Gastroesophageal sphincter (tissue), 3 donors: ENCODE data around the gene TCEAL8.

Experiments
- CTCF ChIP-seq, 4 experiments: fragments of 200-600 bp in 2 of 4; fragments of 450-650 bp in 2 of 4; sonication (generic) in 1 of 4; IDR thresholded peaks; one replicate each; pipeline ENCODE4 v1.5.1; 2017 to 2019; ENCODE audit warnings: antibody characterized with exemption in 4 of 4, mild to moderate bottlenecking in 2 of 4, moderate library complexity in 2 of 4
- POLR2A ChIP-seq, 2 donors: fragments of 450-650 bp; IDR thresholded peaks; one replicate each; pipeline ENCODE4 v1.6.1; 2017; ENCODE audit warnings: antibody characterized with exemption in 2 of 2, mild to moderate bottlenecking in 2 of 2, moderate library complexity in 1 of 2

- TF ChIP-seq CTCF (IDR thresholded peaks at IDR 0.05): no peak
- TF ChIP-seq POLR2A (IDR thresholded peaks at IDR 0.05): no peak
Measured at GRCh38 chrX:103274284-103274683, 19.3 kb upstream of the TCEAL8 start.
